MM.1S (cell line): ENCODE results near the gene FMN1.

Experiments
- DNase-seq: peaks from one replicate; pipeline ENCODE4 v3.0.0-alpha.2; 2015
- H2AFZ ChIP-seq: fragments of 300-600 bp; sonication (generic); 2 replicates; pipeline ENCODE4 v1.6.0; 2016; ENCODE audit warnings: antibody characterized with exemption, low read length
- H3F3A ChIP-seq: fragments of 300-600 bp; sonication (generic); 2 replicates; pipeline ENCODE4 v1.6.1; 2016; ENCODE audit warnings: mild to moderate bottlenecking, antibody characterized with exemption, low read length, moderate library complexity, mixed read lengths; ENCODE audit not compliant: insufficient read depth
- H3K27ac ChIP-seq: fragments of 300-600 bp; sonication (generic); 2 replicates; pipeline ENCODE4 v1.5.1; 2016; ENCODE audit warnings: mild to moderate bottlenecking, low read length
- H3K27me3 ChIP-seq: fragments of 300-600 bp; sonication (generic); replicated peaks from 2 replicates; pipeline ENCODE4 v1.6.0; 2016; ENCODE audit warnings: low read length; ENCODE audit not compliant: insufficient read depth
- H3K36me3 ChIP-seq: fragments of 300-600 bp; sonication (generic); replicated peaks from 2 replicates; pipeline ENCODE4 v1.6.1; 2016; ENCODE audit warnings: mild to moderate bottlenecking, low read length, mixed read lengths; ENCODE audit not compliant: insufficient read depth
- H3K4me1 ChIP-seq: fragments of 300-600 bp; sonication (generic); 2 replicates; pipeline ENCODE4 v1.6.1; 2016; ENCODE audit warnings: low read length, mixed read lengths
- H3K4me2 ChIP-seq: fragments of 300-600 bp; sonication (generic); 2 replicates; pipeline ENCODE4 v1.6.0; 2016; ENCODE audit warnings: low read depth, low read length
- H3K4me3 ChIP-seq: fragments of 300-600 bp; sonication (generic); 2 replicates; pipeline ENCODE4 v1.5.1; 2016; ENCODE audit warnings: low read length, mixed read lengths
- H3K79me2 ChIP-seq: fragments of 300-600 bp; sonication (generic); 2 replicates; pipeline ENCODE4 v1.6.1; 2016; ENCODE audit warnings: mixed run types, low read length, mixed read lengths
- H3K9ac ChIP-seq: fragments of 300-600 bp; sonication (generic); 2 replicates; pipeline ENCODE4 v1.6.1; 2016; ENCODE audit warnings: low read length, mixed read lengths
- H3K9me2 ChIP-seq: fragments of 300-600 bp; sonication (generic); replicated peaks from 2 replicates; pipeline ENCODE4 v1.6.1; 2016; ENCODE audit warnings: mild to moderate bottlenecking, low read length, mixed read lengths; ENCODE audit not compliant: insufficient read depth
- H3K9me3 ChIP-seq: fragments of 300-600 bp; sonication (generic); replicated peaks from 2 replicates; pipeline ENCODE4 v1.6.1; 2016; ENCODE audit warnings: mild to moderate bottlenecking, low read length, mixed read lengths; ENCODE audit not compliant: insufficient read depth
- H4K20me1 ChIP-seq: fragments of 300-600 bp; sonication (generic); 2 replicates; pipeline ENCODE4 v1.6.1; 2016; ENCODE audit warnings: mild to moderate bottlenecking, low read length, moderate library complexity, mixed read lengths; ENCODE audit not compliant: insufficient read depth
- EZH2 ChIP-seq: fragments of 300-600 bp; sonication (generic); optimal IDR thresholded peaks from 2 replicates; pipeline ENCODE3; 2017; ENCODE audit warnings: low read depth, mild to moderate bottlenecking, antibody characterized with exemption, low read length, mixed read lengths
- EZH2phosphoT487 ChIP-seq: fragments of 300-600 bp; sonication (generic); IDR thresholded peaks from 2 replicates; pipeline ENCODE4 v1.6.1; 2018; ENCODE audit warnings: antibody characterized with exemption, low read length
- TF ChIP-seq, protein P1 (sequence below): fragments of 300-600 bp; sonication (generic); IDR thresholded peaks from 2 replicates; pipeline ENCODE4 v1.5.1; 2016; ENCODE audit warnings: antibody characterized with exemption, low read length, mixed read lengths

The FMN1 gene

DNA sequence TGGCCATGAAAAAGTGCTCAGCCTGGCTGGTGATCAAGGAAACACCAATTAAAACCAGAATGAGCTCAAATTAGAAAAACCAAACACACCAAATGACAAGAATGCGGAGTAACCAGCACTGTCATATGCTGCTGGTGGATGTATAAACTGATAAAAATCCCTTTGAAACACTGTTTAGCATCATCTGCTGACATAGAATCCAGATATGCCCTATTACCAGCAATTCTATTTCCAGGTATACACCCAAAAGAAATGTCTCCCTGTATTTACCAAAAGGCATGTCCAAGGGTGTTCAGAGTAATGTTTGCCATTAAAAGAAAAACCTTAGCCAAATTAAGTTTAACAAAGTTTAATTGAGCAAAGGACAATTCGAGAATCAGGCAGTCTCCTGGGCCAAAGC lies 138.6 kb downstream of the FMN1 start:
- H3K4me3 ChIP-seq: no peak overlapping the region
- no peak overlapping the region for H3K27ac ChIP-seq
- TF ChIP-seq, protein P1, sequence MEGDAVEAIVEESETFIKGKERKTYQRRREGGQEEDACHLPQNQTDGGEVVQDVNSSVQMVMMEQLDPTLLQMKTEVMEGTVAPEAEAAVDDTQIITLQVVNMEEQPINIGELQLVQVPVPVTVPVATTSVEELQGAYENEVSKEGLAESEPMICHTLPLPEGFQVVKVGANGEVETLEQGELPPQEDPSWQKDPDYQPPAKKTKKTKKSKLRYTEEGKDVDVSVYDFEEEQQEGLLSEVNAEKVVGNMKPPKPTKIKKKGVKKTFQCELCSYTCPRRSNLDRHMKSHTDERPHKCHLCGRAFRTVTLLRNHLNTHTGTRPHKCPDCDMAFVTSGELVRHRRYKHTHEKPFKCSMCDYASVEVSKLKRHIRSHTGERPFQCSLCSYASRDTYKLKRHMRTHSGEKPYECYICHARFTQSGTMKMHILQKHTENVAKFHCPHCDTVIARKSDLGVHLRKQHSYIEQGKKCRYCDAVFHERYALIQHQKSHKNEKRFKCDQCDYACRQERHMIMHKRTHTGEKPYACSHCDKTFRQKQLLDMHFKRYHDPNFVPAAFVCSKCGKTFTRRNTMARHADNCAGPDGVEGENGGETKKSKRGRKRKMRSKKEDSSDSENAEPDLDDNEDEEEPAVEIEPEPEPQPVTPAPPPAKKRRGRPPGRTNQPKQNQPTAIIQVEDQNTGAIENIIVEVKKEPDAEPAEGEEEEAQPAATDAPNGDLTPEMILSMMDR: no peak
- no peak for TF ChIP-seq EZH2
- no peak for TF ChIP-seq EZH2phosphoT487
- no peaks in the 10 kb centered on the region for H3K4me1 ChIP-seq
- no peak for DNase-seq
- no peaks in the 10 kb centered on the region for H3K9me3 ChIP-seq
- H2AFZ ChIP-seq: no peak overlapping the region
- no peaks in the 10 kb centered on the region for H3K9me2 ChIP-seq
- no peaks in the 10 kb centered on the region for H3K36me3 ChIP-seq
- H4K20me1 ChIP-seq: no peaks in the 10 kb centered on the region
- H3K4me2 ChIP-seq: no peak overlapping the region
- no peak overlapping the region for H3K9ac ChIP-seq
- peaks cover 7% of the 10 kb centered on the region; the same call in 1 of the 2 replicates for H3K79me2 ChIP-seq
- H3F3A ChIP-seq: no peaks in the 10 kb centered on the region
- no peaks in the 10 kb centered on the region for H3K27me3 ChIP-seq

DNA sequence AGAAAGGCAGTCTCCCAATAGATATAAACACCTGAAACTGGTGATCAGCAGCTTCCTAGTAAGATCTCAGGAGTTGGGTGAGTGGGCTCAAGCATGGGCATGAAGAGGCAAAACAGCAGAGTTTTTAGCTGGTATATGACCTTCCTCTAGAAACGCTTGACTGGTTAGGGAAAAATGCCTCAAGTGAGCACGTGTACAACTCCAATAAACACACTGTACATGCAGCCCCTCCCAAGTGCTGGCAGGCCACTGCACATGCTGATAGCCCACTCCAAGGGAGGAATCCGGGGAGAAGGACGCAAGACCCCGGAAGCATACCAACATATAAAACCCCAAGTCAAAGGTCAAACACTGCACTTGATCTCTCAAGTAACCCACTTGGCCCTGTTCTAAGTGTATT lies 143.0 kb downstream of the FMN1 start:
- DNase-seq: no peak
- no peak overlapping the region for H3K4me3 ChIP-seq
- no peak overlapping the region for H2AFZ ChIP-seq
- H3K4me1 ChIP-seq: no peaks in the 10 kb centered on the region
- H3K9me2 ChIP-seq: no peaks in the 10 kb centered on the region
- H3F3A ChIP-seq: no peaks in the 10 kb centered on the region
- peaks cover 7% of the 10 kb centered on the region; the same call in 1 of the 2 replicates for H3K79me2 ChIP-seq
- no peaks in the 10 kb centered on the region for H3K9me3 ChIP-seq
- H3K9ac ChIP-seq: no peak overlapping the region
- H3K4me2 ChIP-seq: no peak overlapping the region
- H3K27ac ChIP-seq: no peak overlapping the region
- no peaks in the 10 kb centered on the region for H3K27me3 ChIP-seq
- TF ChIP-seq EZH2phosphoT487: no peak
- TF ChIP-seq, protein P1: no peak
- H4K20me1 ChIP-seq: no peaks in the 10 kb centered on the region
- no peaks in the 10 kb centered on the region for H3K36me3 ChIP-seq

DNA sequence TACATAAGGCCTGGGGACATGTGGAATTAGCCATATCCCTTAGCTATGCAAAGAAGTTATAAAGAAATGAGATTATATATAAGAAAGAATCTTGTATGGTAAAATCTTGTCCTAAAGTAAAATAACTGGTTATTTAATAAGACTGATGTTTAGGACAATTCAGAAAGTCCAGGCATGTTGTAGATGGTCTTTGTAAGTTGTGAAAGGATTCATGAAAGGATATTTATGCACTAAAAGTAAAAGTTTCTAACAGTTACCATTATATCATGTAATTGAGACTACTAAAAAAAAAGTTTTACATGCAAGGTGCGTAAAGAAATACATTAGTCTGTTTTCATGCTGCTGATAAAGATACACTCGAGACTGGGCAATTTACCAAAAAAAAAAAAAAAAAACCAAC lies 146.3 kb downstream of the FMN1 start:
- H3K79me2 ChIP-seq: no peaks in the 10 kb centered on the region
- no peaks in the 10 kb centered on the region for H3K27me3 ChIP-seq
- no peaks in the 10 kb centered on the region for H3K4me1 ChIP-seq
- H3K9me3 ChIP-seq: no peaks in the 10 kb centered on the region
- H3K9ac ChIP-seq: no peak overlapping the region
- no peak for DNase-seq
- H4K20me1 ChIP-seq: no peaks in the 10 kb centered on the region
- no peak overlapping the region for H3K4me3 ChIP-seq
- H2AFZ ChIP-seq: no peak overlapping the region
- H3K4me2 ChIP-seq: no peak overlapping the region
- H3K36me3 ChIP-seq: no peaks in the 10 kb centered on the region
- H3F3A ChIP-seq: no peaks in the 10 kb centered on the region
- no peak overlapping the region for H3K27ac ChIP-seq
- H3K9me2 ChIP-seq: no peaks in the 10 kb centered on the region
- no peak for TF ChIP-seq EZH2
- TF ChIP-seq, protein P1: no peak
- TF ChIP-seq EZH2phosphoT487: no peak
